GM21723 (cell line): Measurements from ENCODE around the gene NFIB.

Experiments used
- ATAC-seq: cut with Tn5 transposase; IDR thresholded peaks from one replicate; pipeline ENCODE4 v1.9.1; 2021; ENCODE audit warnings: mild to moderate bottlenecking, moderate library complexity; ENCODE audit not compliant: unreplicated experiment

The NFIB gene

DNA sequence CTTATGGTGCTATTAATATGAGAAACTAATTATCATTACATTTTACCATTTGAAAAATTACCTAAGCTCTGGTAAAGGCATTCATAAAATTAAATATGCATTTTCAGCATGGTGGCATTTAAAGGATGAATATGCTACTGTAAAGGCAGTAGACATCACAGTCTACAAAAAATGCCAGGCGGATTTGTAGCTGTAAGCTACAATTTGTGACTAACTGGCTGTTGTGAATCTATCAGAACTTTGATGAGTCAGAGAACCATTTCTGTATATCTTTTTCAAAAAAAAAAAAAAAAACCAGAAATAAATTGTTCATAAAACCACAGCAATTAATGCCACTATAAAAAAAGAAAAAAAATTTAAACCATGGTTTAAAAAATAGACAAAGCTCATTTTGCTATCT lies 186.3 kb downstream of the NFIB start:
- no peak for ATAC-seq

DNA sequence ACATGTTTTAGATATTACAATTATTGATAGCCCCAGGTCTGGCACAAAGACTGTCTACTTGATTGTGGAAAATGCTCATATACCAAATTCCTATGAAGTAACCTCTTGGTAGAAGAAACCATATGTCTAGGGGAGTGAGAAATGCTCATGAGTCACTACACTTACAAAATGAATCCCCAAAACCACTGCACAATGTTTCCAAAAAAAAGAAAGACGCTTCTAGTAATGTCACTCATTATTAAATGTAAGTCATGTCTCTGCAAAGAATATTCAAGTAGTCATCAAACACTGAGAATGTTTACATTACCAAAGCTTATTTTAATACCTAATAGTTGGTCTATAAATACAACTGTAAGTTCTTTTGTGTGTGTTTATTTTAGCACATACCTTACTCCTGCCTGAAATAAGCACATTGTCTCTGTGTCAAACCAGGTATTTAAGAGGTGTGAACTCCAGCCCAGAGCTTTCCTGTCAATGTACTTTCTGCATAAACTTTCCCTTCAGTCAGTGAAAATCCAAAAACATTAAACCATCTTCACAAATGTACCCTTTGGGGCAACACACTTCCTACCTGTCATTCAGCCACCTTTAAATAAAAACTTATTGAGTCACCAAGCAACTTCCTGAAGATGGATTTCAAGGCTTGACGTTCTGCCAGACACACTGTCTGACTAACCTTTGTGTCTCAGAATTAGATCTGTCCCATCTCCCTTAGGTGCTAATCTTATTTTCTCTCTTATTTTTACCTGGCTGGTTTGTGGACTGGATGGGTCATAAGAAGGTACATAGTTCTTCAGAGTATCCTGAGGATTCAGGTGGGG lies 194.0 kb downstream of the NFIB start:
- no peak for ATAC-seq

DNA sequence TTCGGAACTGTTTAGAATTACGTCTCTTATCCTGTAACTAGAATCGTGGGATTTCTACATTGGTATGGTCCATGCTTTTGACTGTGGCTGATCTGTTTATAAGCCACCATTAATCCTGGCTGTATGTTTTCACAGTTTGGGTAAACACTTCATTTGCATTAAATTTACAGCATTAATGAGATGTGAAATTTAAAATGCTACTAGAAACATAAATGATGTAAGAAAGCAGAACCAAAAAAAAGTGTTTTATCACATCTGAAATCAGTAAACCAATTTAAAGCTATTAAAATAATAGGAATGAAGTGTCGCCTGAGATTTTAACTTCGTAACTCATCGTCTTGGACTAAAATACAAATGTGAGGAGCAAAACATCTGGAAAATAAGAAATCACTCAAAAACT lies 201.7 kb downstream of the NFIB start:
- no peak for ATAC-seq

DNA sequence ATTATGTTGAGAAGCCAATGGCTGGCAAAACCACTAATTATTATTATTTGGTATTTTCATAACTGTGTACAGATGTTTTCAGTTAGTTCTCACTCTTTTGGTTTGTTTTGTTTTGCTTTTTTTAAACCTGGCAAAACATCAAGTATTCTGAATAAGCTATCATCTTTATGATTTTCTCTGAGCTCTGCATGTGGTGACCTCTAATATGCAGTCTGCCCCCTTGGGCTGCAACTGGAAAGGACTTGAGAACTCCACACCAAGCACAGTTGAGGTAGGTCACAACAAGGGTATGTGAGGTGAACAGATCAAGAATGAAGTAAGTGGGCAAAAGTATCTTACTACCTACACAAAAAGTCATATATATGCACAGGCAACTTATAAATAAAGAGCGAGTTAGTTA lies 202.2 kb downstream of the NFIB start:
- ATAC-seq, result no peak

DNA sequence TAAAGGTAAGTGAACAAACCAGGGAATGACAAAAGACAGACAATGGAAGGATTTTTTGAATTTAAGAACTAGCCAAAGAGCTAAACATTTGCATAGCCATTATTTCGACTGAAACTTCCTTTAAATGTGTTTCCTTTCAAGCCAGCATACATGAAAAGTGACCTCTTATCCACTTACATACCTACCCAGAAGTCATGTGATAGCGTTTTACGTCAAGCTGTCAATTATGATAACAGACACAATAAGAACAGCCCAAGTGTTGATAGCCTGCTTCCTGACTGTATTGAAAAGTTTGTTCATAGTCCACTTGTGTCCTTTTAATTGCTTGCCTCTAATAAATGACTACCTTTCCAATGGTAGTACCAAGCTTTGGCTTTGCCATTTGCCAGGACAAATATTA lies 206.0 kb downstream of the NFIB start:
- ATAC-seq, result no peak

DNA sequence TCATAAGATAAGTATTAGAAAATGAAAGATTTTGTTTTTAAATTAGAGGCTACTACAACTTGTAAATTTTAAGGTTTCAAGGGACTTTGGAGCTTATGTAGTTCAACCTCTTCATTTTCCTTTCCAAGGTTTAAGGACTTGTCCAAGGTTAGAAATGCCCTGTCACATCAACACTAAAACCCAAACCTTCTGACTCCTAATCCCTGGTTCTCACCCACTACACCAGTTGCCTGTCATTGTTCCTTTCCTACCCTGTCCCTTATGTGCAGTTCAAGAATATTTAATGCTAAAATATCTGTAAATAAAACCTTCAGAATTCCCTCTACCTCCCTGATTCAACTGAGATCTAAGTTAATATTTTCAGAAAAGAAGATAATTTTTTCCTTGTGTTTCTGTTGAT lies 206.4 kb downstream of the NFIB start:
- no peak for ATAC-seq

DNA sequence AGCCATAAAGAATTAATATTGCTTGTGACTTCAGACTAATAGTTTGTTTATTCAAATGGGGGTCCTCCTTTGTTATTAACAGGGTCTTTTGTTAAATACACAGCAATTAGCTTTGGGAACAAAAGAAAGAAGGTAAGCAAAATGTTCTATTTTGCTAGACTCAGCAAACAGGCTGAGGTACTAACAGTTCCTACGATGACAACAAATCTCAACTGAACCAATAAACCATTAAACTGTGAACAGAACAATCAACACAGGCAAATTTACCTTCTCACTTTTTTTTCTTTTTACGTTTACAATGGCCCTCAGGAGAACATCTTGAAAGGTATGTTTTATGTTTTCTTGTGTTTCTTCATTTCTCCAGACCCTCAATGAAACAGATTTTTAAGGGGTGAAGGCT lies 207.2 kb downstream of the NFIB start:
- ATAC-seq, result no peak

DNA sequence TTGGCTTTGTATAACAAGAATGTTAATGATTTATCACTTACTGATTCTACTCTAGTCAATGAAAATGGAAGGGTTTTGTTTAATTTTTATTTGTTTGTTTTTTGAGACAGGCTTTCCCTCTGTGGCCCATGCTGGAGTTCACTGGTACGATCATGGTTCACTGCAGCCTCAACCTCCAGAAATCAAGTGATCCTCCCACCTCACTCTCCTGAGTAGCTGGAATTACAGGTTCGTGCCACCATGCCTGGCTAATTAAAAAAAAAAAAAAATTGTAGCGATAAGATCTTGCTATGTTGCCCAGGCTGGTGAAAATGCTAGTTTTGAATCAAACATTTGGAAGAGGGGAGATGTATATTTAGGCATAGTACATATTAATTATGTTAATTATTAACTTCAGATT lies 209.4 kb downstream of the NFIB start:
- ATAC-seq, result no peak

DNA sequence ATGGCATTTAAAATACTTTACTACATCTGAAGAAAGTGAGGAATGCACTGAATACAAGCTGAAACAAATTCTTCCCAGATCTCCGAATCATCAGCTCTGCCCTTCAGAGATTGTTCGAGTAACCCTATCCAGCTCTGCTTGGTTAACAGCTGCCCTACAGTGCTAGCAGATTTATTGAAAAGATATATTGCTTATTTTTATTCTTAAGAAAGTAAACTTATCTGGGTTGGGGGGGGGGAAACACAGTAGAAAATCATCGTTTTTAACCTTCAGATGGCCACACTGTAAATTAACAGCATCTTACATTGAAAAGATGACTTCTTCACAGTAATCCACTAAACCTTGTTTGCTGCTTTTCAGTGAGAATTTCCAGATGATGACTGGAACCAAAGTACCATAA lies 210.8 kb downstream of the NFIB start:
- ATAC-seq, result no peak

DNA sequence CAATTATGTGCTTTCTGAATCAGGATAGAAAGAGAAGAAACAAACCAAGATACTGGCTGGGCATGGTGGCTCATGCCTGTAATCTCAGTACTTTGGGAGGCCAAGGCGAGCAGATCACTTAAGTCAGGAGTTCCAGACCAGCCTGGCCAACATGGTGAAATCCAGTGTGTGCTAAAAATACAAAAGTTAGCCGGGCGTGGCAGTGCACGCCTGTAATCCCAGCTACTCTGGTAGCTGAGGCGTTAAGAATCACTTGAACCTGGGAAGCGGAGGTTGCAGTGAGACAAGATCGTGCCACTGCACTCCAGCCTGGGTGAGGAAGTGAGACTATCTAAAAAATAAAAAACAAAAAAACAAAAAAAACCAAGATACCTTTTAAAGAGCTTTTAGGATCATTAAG lies 214.2 kb downstream of the NFIB start:
- ATAC-seq, result no peak

DNA sequence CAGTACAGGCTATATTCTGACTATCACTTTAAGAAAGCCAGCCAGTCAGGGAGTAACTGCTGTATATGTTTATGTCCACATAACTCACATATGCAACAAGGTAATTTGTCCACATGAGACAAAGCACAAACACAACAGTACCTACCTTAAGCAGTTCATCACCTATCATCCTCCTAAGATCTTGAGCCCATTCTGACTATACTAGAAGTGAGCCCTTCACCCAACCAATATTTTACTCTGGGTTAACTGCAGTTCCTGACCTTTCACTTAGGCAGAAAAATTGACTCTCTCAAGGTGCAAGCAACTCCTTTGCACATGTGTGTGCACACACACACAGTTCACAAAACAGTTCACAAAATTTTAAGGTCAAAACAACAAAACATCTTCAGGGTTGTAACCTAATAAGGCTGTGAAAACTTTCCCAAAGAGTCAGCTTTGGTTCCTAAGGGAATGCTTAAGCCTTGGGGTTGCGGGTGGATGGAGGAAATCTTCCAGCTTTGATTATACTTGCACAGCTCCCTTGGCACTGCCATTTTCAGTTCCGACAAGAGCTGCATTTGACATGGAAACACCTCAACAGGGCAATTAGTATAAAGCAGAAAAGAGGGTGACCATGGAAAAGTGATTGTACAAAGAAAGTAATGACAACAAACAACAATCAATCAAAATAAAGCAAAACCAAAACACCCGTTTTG lies 215.3 kb downstream of the NFIB start:
- no peak for ATAC-seq

DNA sequence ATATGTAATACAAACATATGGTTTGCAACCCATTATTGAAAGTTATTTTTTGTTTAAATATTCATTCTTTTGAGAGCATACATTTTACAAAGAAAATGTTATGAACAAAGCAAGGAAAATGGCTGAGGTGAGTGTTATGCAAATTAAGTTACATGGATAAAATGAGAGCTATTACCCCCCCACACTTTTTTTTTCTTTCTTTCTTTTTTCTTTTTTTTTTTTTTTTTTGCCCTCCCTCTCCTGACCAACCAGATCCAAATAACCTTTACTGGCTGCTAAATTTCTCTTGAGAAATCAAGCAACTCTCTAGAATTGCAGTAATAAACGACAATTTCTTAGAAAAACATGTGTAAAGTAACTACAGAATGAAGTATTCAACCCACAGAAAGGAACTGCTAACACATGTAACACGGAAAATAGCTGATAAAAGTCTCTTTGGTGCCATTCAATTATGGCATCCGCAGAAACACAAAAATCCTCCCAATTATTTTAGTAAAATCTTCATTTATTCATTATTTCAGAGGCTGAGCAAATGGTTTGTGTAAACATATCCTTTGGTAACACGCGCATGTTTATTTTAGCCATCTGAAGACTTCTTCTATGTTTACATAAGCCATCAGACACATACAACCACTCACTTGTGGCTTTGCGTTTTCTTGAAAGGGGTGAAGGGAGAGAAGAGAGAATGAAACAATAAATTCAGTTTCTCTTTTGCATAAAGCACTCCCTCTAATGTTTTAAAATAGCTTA lies 216.1 kb downstream of the NFIB start:
- ATAC-seq, result no peak

DNA sequence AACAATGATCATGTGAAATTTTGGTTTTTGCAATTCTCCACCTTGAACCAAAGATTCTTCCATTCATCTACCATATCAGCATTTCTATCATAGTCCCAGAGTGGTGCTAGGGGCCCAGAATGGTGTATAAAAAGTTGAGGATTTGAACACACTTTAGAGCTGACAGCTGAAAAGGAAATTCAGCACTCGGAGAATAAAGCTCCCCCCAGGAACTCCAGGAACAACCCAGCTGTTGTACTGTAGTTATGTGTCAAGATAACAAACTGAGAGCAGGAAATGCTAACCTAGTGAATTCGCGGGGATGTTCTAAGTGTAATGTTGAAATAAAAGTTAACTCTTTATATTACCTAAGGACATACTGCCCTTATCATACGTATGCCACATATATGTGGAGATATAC lies 216.7 kb downstream of the NFIB start:
- no peak for ATAC-seq

DNA sequence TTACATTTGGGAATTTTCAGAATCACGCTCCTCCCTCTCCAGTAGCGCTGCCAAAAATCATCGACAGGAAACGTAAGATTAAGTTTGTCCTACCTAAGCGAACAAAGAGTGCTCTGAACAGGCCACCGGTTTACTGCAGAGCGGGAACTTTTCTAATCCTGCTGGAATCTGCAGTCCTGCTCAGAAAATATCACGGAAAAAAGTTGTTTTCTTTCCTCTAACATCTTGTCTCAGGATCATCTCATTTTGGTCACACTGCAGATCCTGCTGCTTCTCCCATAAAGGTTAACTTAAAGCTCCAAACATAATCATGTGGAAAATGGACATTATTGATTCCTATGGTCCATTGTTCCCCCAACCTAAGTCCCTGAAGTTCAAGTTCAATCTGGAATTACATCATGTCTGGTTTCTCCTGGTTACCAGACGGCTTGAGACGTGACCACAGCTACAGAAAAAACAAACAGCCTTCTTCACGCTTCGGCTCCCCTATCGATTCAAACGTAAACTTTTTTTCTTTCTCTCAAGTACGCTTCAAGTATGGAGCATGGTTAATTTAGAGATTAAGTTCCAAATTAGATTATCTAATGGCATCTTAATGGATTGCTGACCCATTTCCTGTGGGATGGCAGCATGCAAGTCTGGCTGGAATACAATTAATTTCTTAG lies 217.6 kb downstream of the NFIB start:
- ATAC-seq, result no peak

DNA sequence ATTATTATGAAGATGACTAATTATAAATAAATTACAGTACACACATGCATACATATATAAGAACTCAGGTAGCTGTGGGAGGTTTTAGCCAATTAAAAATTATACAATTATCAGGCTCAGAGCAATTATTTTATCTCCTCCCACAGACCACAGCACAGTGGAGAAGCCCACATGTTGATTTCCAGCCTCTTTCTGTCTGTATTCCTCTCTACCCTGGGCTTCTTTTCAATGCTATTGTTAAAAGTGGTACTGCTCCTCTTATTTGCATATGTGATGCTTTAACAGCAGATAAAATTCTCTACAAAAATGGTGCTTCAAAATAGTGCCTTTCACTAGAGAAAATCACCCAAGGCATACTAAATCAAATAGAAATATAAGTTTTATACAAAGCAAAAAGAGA lies 218.7 kb downstream of the NFIB start:
- ATAC-seq, result no peak

DNA sequence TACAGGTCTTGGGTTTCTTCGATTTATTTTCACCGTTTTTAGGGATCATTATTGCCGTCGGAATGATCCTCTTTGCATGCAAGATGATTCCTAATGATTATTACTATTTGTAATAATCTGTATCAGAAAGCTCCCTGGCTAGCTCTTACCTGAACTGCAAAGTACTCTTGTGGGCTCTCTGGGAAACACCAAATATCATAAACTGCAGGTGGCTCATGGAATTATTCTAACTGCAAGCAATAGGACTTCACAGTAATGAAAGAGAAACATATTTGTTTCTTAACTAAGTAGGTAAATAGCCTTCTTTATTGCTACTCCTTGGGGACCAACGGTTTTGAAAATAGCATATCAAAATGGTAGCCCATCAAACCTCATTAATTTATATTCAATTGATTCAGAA lies 219.4 kb downstream of the NFIB start:
- no peak for ATAC-seq

DNA sequence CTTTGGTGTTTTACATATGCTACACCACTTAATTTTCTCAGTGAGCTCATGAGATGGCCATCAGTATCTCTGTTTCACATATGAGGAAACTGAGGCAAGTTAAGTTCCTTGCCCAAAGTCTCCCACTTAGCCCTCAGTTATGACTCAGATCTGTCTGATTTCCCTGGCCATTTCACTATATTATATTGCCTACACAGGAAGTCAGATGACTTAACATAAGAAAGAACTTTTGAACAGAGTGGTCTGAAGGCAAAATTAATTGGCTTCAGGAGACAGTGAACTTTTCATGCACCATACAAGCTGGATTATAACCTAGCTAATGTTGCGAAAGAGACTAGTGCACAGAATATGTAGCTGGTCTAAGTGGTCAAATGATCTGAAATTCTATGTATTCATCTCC lies 221.6 kb downstream of the NFIB start:
- ATAC-seq, result no peak

DNA sequence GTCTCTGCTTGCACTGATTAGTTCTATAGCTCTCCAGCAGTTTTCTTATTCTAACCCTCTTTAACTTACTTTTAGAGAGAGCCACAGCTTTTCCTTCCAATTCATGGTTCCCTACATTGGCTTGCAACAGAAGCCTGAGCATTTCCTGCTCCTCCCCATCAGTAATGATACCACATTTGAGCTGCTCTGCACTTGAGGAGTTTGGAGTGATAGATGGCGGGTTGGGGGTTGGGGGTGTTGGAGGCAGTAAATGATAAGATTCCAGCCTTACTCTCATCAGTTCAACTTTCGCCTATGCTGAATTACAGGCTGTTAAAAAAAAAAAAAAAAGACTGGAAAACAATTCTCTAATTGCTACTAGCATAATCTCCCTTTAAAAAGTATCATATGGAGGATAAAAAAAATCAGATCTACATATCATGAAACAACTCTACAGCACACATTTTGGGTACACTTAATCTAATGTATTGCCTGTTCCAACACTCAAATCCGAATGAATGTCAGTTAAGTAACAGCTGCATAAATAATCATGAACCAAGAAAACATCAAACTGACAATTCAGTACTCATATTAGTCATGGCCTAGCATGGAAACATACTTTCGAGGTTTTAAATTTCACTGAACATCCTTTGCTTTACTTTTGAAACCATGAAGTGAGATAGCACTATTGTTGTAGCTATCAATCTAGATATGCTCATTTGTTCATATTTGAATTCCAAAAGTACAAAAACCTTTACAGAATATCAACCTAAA lies 224.7 kb downstream of the NFIB start:
- no peak for ATAC-seq

DNA sequence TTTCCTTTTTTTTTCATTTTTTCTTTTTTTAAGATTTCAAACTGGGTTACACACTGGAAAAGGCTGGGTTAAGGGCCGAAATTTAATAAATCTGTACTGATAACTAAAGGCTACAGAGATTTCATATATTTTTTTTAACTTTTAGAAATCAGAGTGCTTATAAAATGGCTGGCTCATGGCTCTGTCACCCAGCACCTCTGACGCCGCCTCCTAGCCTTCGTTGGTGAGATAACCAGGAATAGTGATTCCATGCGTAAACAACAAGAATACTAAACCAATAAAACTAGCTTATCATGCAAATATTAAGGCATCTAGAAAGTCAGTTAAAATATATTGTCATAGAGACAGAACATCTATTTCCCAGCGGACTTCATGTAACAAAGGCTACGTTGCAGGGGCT lies 226.4 kb downstream of the NFIB start:
- ATAC-seq, result no peak

DNA sequence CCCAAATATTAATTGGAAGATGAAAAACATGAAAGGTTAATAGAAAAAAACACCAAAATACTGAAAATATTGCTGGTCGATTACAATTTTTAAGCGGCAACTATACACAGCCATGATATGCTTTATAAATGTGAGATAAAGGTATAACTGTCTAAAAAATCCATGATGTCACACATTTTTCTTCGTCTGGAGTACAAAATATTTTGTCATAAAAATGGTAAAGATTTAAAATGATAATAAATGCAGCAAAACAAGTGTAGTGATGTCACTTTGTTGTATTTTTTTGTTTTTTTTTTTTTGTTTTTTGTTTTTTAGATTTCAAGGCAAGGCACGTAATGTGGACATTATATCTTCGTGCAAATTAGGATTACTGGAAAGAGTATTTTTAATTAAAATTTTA lies 227.4 kb downstream of the NFIB start:
- ATAC-seq, result no peak

DNA sequence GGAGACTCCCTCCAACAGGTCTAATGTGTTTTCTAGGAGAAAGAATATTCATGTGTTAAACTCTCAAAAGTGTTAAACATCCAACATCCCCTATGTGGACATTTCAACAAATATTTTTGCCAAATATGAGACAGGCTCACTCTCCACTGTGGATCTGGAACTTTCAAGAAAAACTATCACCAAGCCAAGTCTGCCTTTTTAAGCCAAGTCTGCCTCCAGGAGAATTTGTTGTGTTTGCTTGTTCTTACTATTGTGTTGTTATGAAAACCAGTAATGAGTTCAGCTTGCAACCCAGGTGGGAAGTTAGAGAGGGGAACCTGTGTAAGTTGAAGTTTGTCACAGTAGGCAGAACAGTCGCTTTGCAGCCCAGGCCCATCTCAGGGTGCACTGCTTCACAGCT lies 228.1 kb downstream of the NFIB start:
- ATAC-seq, result no peak
